Neural progenitor cell (in vitro differentiated cells): ENCODE measurements around the gene ZSCAN5B. TPM values are rescaled to one million over a fixed set of nuclear protein-coding genes. Genes with fewer than 3 reads are reported as not detected.
A peak's percentile ranks its signal among the peaks of the same experiment; 100 is the strongest.

Experiments used
- DNase-seq: peaks from one replicate; pipeline ENCODE4 v3.0.0-alpha.2; 2016; ENCODE audit warnings: low spot score
- H2AFZ ChIP-seq: fragments of 200-600 bp; sonication (generic); replicated peaks from 2 replicates; pipeline ENCODE4 v1.6.1; 2016; ENCODE audit warnings: antibody characterized with exemption
- H3F3A ChIP-seq: fragments of 200-600 bp; sonication (generic); 2 replicates; pipeline ENCODE4 v1.6.1; 2016; ENCODE audit warnings: antibody characterized with exemption, low read depth
- H3K27ac ChIP-seq: fragments of 200-600 bp; sonication (generic); 2 replicates; pipeline ENCODE4 v1.5.1; 2016; ENCODE audit warnings: mild to moderate bottlenecking
- H3K27me3 ChIP-seq: fragments of 200-600 bp; sonication (generic); 2 replicates; pipeline ENCODE4 v1.6.1; 2016; ENCODE audit warnings: mild to moderate bottlenecking, moderate library complexity
- H3K36me3 ChIP-seq: fragments of 200-600 bp; sonication (generic); 2 replicates; pipeline ENCODE4 v1.5.1; 2016
- H3K4me1 ChIP-seq: fragments of 200-600 bp; sonication (generic); 2 replicates; pipeline ENCODE4 v1.6.1; 2016; ENCODE audit warnings: mixed run types
- H3K4me2 ChIP-seq: fragments of 200-600 bp; sonication (generic); 2 replicates; pipeline ENCODE4 v1.6.1; 2016
- H3K4me3 ChIP-seq: fragments of 200-600 bp; sonication (generic); 2 replicates; pipeline ENCODE4 v1.5.1; 2016
- H3K79me2 ChIP-seq: fragments of 200-600 bp; sonication (generic); 2 replicates; pipeline ENCODE4 v1.6.1; 2016; ENCODE audit warnings: low read depth
- H3K9ac ChIP-seq: fragments of 200-600 bp; sonication (generic); 2 replicates; pipeline ENCODE4 v1.6.1; 2016
- H3K9me3 ChIP-seq: fragments of 200-600 bp; sonication (generic); 2 replicates; pipeline ENCODE4 v1.5.1; 2016; ENCODE audit warnings: low read depth
- H4K20me1 ChIP-seq: fragments of 200-600 bp; sonication (generic); 2 replicates; pipeline ENCODE4 v1.6.1; 2016; ENCODE audit warnings: low read depth
- H3K27ac Mint-ChIP-seq: 3 replicates; pipeline ENCODE4 v1.8.0; 2021; ENCODE audit warnings: mixed read lengths
- H3K27me3 Mint-ChIP-seq: 2 replicates; pipeline ENCODE4 v1.8.0; 2022; ENCODE audit warnings: low read depth, mild to moderate bottlenecking, inconsistent platforms, moderate library complexity, mixed read lengths; ENCODE audit not compliant: insufficient read depth
- H3K36me3 Mint-ChIP-seq: 3 replicates; pipeline ENCODE4 v1.8.0; 2021; ENCODE audit warnings: mixed read lengths
- H3K4me1 Mint-ChIP-seq: 3 replicates; pipeline ENCODE4 v1.8.0; 2021; ENCODE audit warnings: mixed read lengths
- H3K4me3 Mint-ChIP-seq: 3 replicates; pipeline ENCODE4 v1.8.0; 2021; ENCODE audit warnings: mild to moderate bottlenecking, moderate library complexity, mixed read lengths
- H3K9me3 Mint-ChIP-seq: 3 replicates; pipeline ENCODE4 v1.8.0; 2020; ENCODE audit warnings: mixed read lengths
- EZH2 ChIP-seq: fragments of 200-600 bp; sonication (generic); IDR thresholded peaks from 2 replicates; pipeline ENCODE4 v1.6.1; 2017; ENCODE audit warnings: antibody characterized with exemption, mild to moderate bottlenecking, moderate library complexity
- EZH2phosphoT487 ChIP-seq: fragments of 200-600 bp; sonication (generic); IDR thresholded peaks from 2 replicates; pipeline ENCODE4 v1.6.1; 2017; ENCODE audit warnings: antibody characterized with exemption
- total RNA-seq: library from RNA; depleted of rRNA; stranded (reverse); fragments of >200 nt; gene quantifications from 2 replicates; pipeline ENCODE4 v1.2.3, GENCODE V29; 2015; ENCODE audit warnings: low replicate concordance
- TF ChIP-seq, protein P1 (sequence below): fragments of 200-600 bp; sonication (generic); IDR thresholded peaks from 2 replicates; pipeline ENCODE4 v1.5.1; 2017; ENCODE audit warnings: antibody characterized with exemption, mild to moderate bottlenecking

Gene ZSCAN5B
- total RNA-seq, 1 donor from 2014 or later: not detected

DNA sequence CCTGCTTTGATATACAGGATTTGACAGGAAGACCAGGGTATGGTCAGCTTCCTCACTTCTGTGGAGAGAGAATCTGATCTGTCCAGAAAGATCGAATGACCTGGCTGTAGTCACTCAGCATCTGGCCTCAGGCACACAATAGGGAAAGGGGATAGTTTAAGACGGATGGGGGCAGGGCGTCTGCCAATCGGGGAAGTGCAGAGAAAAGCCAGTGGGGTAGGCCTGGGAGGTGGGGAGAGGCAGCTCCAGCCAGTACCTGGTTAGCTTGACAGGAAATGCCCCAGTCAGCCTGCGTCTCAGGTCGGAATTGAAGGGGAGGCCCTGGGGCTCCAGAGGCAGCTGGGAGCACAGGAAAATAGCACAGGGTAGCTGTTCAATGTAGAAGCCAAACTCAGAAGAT lies 44.1 kb downstream of the ZSCAN5B start:
- no peak overlapping the region for H2AFZ ChIP-seq
- no peaks in the 10 kb centered on the region for H3K36me3 ChIP-seq
- peaks cover 31% of the 10 kb centered on the region for H3K36me3 Mint-ChIP-seq
- H3K27me3 ChIP-seq: no peaks in the 10 kb centered on the region
- peak overlapping the region; percentile 8 for H3K4me3 Mint-ChIP-seq
- peak; percentile 84 for DNase-seq
- H3K4me2 ChIP-seq: peak overlapping the region; percentile 49
- H3K27me3 Mint-ChIP-seq: peaks cover 16% of the 10 kb centered on the region
- H3F3A ChIP-seq: peaks cover 27% of the 10 kb centered on the region
- peaks cover 25% of the 10 kb centered on the region for H3K4me1 Mint-ChIP-seq
- peaks cover 42% of the 10 kb centered on the region for H4K20me1 ChIP-seq
- TF ChIP-seq, protein P1, sequence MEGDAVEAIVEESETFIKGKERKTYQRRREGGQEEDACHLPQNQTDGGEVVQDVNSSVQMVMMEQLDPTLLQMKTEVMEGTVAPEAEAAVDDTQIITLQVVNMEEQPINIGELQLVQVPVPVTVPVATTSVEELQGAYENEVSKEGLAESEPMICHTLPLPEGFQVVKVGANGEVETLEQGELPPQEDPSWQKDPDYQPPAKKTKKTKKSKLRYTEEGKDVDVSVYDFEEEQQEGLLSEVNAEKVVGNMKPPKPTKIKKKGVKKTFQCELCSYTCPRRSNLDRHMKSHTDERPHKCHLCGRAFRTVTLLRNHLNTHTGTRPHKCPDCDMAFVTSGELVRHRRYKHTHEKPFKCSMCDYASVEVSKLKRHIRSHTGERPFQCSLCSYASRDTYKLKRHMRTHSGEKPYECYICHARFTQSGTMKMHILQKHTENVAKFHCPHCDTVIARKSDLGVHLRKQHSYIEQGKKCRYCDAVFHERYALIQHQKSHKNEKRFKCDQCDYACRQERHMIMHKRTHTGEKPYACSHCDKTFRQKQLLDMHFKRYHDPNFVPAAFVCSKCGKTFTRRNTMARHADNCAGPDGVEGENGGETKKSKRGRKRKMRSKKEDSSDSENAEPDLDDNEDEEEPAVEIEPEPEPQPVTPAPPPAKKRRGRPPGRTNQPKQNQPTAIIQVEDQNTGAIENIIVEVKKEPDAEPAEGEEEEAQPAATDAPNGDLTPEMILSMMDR: no peak
- TF ChIP-seq EZH2phosphoT487: no peak
- TF ChIP-seq EZH2: no peak
- peaks cover 28% of the 10 kb centered on the region for H3K79me2 ChIP-seq
- peaks cover 20% of the 10 kb centered on the region for H3K4me1 ChIP-seq
- H3K9me3 Mint-ChIP-seq: peaks cover 6% of the 10 kb centered on the region
- no peaks in the 10 kb centered on the region for H3K9me3 ChIP-seq
- H3K27ac ChIP-seq: peak overlapping the region; percentile 56
- H3K4me3 ChIP-seq: no peak overlapping the region
- H3K9ac ChIP-seq: no peak overlapping the region
- peak overlapping the region; percentile 64 for H3K27ac Mint-ChIP-seq

DNA sequence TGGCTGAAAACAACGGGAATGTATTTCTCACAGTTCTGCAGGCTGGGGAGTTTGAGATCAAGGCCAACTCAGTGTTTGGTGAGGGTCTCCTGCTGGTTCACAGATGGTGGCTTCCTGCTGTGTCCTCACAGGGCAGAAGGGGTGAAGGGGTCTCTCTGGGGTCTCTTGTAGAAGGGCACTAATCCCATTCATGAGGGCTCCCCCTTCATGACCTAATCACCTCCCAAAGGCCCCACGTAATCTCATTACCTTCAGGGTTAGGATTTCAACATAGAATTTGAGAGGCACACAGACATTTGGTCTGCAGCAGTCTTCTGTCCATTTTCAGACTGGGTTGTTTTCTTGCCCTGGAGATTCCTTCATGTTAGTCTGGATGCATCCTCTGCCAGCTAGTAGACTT lies 44.9 kb downstream of the ZSCAN5B start:
- Mint-ChIP-seq H3K4me1 (peaks cover 25% of the 10 kb centered on the region), H3K27ac (peak overlapping the region; percentile 57), H3K27me3 (peaks cover 14% of the 10 kb centered on the region), H3K4me3 (peak overlapping the region; percentile 27), H3K9me3 (peaks cover 6% of the 10 kb centered on the region), H3K36me3 (peaks cover 36% of the 10 kb centered on the region)
- Histone ChIP-seq H3K9me3 (no peaks in the 10 kb centered on the region), H3K27ac (peak overlapping the region; percentile 56), H4K20me1 (peaks cover 43% of the 10 kb centered on the region), H3F3A (peaks cover 28% of the 10 kb centered on the region), H2AFZ (no peak overlapping the region), H3K36me3 (no peaks in the 10 kb centered on the region), H3K79me2 (peaks cover 28% of the 10 kb centered on the region), H3K4me3 (peak overlapping the region; percentile 5), H3K4me1 (peaks cover 20% of the 10 kb centered on the region), H3K9ac (no peak overlapping the region), H3K27me3 (no peaks in the 10 kb centered on the region), H3K4me2 (peak overlapping the region; percentile 49)
- DNase-seq: peak; percentile 34
- no peak for TF ChIP-seq EZH2
- no peak for TF ChIP-seq EZH2phosphoT487
- TF ChIP-seq, protein P1: no peak

- H3K4me3 ChIP-seq: no peak overlapping the region
- no peak overlapping the region for H2AFZ ChIP-seq
- no peak overlapping the region for H3K4me2 ChIP-seq
- Mint-ChIP-seq H3K27me3 (peaks cover 12% of the 10 kb centered on the region), H3K4me1 (peaks cover 25% of the 10 kb centered on the region), H3K4me3 (peak overlapping the region; percentile 57), H3K36me3 (peaks cover 26% of the 10 kb centered on the region), H3K9me3 (peaks cover 6% of the 10 kb centered on the region), H3K27ac (peak overlapping the region; percentile 65)
- no peaks in the 10 kb centered on the region for H3K27me3 ChIP-seq
- no peaks in the 10 kb centered on the region for H3K9me3 ChIP-seq
- DNase-seq: no peak
- peaks cover 28% of the 10 kb centered on the region for H3F3A ChIP-seq
- H3K27ac ChIP-seq: no peak overlapping the region
- TF ChIP-seq, protein P1: no peak
- TF ChIP-seq EZH2 (no peak), EZH2phosphoT487 (no peak)
- peaks cover 20% of the 10 kb centered on the region for H3K4me1 ChIP-seq
- H4K20me1 ChIP-seq: peaks cover 43% of the 10 kb centered on the region
- H3K79me2 ChIP-seq: peaks cover 34% of the 10 kb centered on the region
- no peaks in the 10 kb centered on the region for H3K36me3 ChIP-seq
- H3K9ac ChIP-seq: no peak overlapping the region
Observed at GRCh38 chr19:56150358-56150757, 47.2 kb downstream of the ZSCAN5B start.
